ENCODE data around the gene IFNA4.
A peak's percentile ranks its signal among the peaks of the same experiment; 100 is the strongest.
"Not testable (repeated sequence)": the region's sequence is repeated elsewhere in the genome, so short reads cannot be mapped to it uniquely, and the experiment has no call there.

IFNA4 gene

DNA sequence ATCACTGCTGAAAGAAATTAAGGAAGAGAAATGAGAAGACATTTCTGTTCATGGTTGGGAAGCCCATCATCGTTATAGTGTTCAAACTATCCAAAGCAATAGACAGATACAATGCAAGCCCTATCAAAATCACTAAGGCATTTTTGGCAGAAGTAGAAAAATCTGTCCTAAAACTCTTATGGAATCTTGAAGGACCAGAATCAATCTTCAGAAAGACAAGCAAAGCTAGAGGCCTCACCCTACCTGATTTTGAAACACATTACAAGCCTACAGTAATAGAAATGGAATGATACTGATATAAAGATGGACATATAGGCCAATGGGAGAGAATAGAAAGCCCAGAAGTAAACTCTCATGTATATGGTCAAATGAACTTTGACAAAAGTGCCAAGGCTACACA lies 16.0 kb downstream of the IFNA4 start:
- no peak overlapping the region for H3K27ac ChIP-seq
- TF ChIP-seq, protein P1, sequence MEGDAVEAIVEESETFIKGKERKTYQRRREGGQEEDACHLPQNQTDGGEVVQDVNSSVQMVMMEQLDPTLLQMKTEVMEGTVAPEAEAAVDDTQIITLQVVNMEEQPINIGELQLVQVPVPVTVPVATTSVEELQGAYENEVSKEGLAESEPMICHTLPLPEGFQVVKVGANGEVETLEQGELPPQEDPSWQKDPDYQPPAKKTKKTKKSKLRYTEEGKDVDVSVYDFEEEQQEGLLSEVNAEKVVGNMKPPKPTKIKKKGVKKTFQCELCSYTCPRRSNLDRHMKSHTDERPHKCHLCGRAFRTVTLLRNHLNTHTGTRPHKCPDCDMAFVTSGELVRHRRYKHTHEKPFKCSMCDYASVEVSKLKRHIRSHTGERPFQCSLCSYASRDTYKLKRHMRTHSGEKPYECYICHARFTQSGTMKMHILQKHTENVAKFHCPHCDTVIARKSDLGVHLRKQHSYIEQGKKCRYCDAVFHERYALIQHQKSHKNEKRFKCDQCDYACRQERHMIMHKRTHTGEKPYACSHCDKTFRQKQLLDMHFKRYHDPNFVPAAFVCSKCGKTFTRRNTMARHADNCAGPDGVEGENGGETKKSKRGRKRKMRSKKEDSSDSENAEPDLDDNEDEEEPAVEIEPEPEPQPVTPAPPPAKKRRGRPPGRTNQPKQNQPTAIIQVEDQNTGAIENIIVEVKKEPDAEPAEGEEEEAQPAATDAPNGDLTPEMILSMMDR (conservative IDR thresholded peaks at IDR 0.05), result no peak

DNA sequence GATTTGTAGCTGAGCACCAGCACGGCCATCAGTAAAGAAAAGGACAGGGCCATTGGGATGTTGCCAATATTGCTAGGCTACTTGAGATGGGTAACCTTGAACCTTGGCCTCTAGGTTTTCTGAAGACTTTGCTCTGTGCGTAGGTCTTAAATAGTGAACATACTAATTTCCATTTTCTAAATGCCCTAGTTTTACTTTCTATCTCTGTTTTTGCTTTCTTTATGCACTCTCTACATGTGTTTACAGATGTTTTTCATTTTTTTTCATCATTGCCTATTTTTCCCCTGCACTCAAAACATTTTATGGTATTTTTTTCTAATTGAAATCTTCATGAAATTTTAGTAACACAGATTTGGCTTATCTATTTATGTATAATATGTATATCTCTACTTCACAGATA lies 20.8 kb downstream of the IFNA4 start, which contains the start of gene IFNA21:
TSS of gene IFNA21 (minus strand) at position 101 of the 400 bp plus-strand sequence. CDS start at position 53, 48 bp downstream.
- not testable (repeated sequence) for H3K27ac ChIP-seq

DNA sequence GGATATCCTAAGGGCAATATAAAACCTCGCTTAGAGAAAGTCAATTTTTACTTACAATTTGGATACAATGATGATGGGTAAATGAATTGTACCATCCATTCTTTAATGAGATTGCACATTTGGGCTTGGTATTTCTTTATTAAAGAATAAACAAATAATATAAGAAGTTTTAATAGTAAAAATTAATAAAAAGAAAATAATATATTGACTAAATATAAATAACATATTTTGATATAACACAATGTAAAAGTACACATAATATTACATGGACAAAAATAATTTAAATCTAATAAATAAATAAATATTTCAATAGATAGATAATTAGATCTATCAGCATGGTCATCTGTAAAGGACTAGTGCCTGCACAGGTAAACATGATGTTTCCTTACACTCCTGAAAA lies 21.9 kb downstream of the IFNA4 start:
- H3K27ac ChIP-seq, result no peak overlapping the region
- TF ChIP-seq, protein P1 (conservative IDR thresholded peaks at IDR 0.05), result no peak

DNA sequence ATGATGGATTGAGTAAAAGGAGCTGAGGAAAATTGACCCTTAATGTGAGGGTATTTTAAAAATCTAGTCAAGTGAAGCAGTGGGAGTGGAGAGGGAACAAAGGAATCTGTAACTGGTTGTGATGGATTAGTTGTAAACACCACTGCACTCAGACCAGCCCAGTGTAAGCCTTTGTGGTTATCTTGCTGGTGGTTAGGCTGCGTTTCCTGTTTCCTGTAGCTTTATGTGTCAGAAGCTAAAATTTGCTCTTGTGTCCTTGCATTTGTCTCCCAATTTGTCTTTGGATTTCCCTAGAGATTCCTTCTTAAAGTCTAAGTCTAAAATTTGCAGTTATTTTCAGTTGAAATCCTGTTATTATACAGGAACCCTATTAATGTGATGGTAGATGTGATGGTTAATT lies 27.2 kb downstream of the IFNA4 start:
- H3K27ac ChIP-seq, result no peak overlapping the region
- TF ChIP-seq, protein P1 (conservative IDR thresholded peaks at IDR 0.05), result no peak

DNA sequence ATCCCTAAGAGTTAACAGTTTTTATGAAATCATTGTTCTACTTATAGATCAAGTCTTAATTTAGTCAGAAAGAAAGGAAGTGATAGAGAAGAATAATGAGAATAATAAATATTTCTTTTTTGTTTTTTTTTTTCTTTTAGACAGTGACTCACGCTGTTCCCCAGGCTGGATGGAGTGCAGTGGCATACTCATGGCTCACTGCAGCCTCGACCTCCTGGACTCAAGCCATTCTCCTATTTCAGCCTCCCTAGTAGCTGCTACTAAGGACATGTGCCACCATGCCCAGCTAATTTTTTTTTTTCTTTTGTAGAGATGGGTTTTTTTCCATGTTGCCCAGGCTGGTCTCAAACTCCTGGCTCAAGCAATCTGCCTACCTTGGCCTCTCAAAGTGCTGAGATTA lies 31.9 kb downstream of the IFNA4 start:
- TF ChIP-seq, protein P1 (conservative IDR thresholded peaks at IDR 0.05), result no peak
- H3K27ac ChIP-seq, result no peak overlapping the region

DNA sequence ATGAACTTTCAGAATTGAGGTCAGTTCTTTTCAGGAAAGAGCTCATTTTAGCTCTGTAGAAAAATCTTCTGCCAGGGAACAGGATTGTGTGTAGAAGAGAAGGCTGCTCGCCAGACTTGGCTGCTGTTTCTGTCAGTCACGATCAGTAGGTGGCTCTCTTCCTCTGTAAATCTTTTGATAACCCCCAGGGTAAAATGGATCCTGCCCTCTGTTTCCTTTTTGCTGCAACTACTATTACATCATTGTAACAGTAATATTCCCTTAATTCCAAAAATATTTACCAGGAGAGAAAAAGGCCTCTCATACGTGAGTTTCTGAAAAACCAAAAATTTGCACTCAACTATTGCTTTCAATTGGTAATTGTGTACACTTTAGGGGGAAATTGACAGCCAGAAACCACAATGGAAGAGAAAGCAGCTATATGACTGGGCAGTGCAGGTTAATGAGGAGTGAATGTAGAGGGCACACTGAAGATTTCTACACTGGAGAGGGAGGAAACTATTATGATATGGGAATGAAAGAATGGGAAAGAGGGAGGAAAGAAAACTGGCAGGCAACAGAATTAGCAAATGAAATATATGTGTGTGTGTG lies 33.3 kb downstream of the IFNA4 start:
- TF ChIP-seq, protein P1 (conservative IDR thresholded peaks at IDR 0.05), result peak; percentile 69
- H3K27ac ChIP-seq, result no peak overlapping the region

DNA sequence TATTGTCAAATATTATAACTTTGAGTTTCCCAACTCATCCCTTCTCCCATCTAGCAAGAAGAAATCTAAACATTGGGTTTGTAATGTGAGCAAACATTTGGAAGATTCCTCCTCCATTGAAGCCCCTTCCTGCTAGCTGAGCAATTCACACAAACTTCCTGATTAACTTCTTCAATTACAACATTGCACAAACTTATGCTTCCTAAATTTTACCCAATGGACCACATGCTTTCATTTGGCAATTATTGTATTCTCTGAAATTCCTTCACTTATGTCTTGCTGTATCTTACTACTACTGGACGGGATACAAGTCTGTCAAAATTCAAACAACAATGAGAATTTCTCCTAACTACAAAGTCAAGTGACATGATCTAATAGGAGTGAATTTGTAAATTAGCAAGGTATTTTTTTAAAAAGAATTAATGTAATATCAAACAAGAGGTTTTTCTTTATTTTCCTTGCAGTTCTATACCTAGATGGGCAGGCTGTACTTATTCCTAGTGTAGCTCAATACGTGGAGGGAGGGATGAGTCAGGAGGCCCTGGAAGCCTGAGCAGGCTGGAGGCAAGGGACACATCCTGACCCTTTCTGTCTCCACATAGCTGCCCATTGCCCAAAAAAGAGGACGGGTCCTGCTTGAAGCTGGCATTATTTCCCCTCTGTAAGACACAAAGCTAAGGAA lies 33.9 kb downstream of the IFNA4 start:
- no peak overlapping the region for H3K27ac ChIP-seq
- TF ChIP-seq, protein P1 (conservative IDR thresholded peaks at IDR 0.05), result no peak

DNA sequence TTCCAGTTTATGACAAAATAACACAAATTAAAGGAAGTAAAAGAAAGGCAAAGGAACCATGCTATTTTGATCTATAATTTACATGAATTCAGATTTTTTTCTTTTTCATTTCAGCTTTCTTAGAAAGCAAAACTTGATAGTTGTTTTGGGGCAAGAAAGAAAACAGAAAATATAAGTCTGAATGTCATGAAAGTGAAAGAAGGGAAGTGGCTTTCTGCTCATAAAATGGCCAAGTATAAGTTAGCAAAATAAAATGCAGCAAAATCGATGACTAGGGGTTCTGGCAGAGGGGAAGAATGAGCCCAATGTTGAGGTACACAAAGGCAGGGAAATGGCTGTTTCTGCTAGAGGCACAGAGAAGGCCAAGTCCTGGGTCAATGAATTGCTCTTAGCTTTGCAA lies 42.8 kb downstream of the IFNA4 start:
- TF ChIP-seq, protein P1 (conservative IDR thresholded peaks at IDR 0.05), result no peak
- no peak overlapping the region for H3K27ac ChIP-seq
